Activated T-cell treated with anti-CD3 and anti-CD28 coated beads, Interleukin-2, amount 50 U/mL, for 4 hours (primary cell): ENCODE results near the gene ERBIN. TPM values are rescaled to one million over a fixed set of nuclear protein-coding genes. Genes with fewer than 3 reads are reported as not detected.
"Not testable (repeated sequence)": the region's sequence is repeated elsewhere in the genome, so short reads cannot be mapped to it uniquely, and the experiment has no call there.

Experiments used
- ATAC-seq, 2 donors: fragments of 200-7000 bp; cut with Tn5 transposase; one replicate each; pipeline ENCODE4 v1.10.0; 2021
- DNase-seq: peaks from one replicate; pipeline ENCODE4 v3.0.0-alpha.2; 2020
- H3K27me3 Mint-ChIP-seq: one replicate; pipeline ENCODE4 v1.8.0; 2021; ENCODE audit warnings: low read depth, mixed read lengths
- H3K36me3 Mint-ChIP-seq: one replicate; pipeline ENCODE4 v1.8.0; 2022; ENCODE audit warnings: mixed read lengths; ENCODE audit not compliant: insufficient read depth
- H3K4me1 Mint-ChIP-seq: one replicate; pipeline ENCODE4 v1.8.0; 2021; ENCODE audit warnings: low read depth, mixed read lengths
- H3K4me3 Mint-ChIP-seq: one replicate; pipeline ENCODE4 v1.8.0; 2021; ENCODE audit warnings: mild to moderate bottlenecking, moderate library complexity, mixed read lengths
- H3K9me3 Mint-ChIP-seq: one replicate; pipeline ENCODE4 v1.8.0; 2021; ENCODE audit warnings: mixed read lengths
- total RNA-seq, 3 donors: library from RNA; stranded (reverse); gene quantifications; one replicate each; pipeline ENCODE4 v1.2.1, GENCODE V29; 2021

The ERBIN gene
- total RNA-seq, 3 donors from 2014 or later = 27.6 to 33.3 (median 28.2) TPM

GRCh38 chr5:65967288-65968066 is 41.1 kb downstream of the ERBIN start:
- no peaks in the 10 kb centered on the region for H3K9me3 Mint-ChIP-seq
- no peak overlapping the region for H3K4me3 Mint-ChIP-seq
- DNase-seq = no peak
- peaks cover 3% of the 10 kb centered on the region for H3K36me3 Mint-ChIP-seq
- no peaks in the 10 kb centered on the region for H3K27me3 Mint-ChIP-seq
- H3K4me1 Mint-ChIP-seq = peaks cover 75% of the 10 kb centered on the region
- no peak for ATAC-seq

GRCh38 chr5:65969539-65970393 is 43.4 kb downstream of the ERBIN start:
- H3K36me3 Mint-ChIP-seq = peaks cover 9% of the 10 kb centered on the region

DNA sequence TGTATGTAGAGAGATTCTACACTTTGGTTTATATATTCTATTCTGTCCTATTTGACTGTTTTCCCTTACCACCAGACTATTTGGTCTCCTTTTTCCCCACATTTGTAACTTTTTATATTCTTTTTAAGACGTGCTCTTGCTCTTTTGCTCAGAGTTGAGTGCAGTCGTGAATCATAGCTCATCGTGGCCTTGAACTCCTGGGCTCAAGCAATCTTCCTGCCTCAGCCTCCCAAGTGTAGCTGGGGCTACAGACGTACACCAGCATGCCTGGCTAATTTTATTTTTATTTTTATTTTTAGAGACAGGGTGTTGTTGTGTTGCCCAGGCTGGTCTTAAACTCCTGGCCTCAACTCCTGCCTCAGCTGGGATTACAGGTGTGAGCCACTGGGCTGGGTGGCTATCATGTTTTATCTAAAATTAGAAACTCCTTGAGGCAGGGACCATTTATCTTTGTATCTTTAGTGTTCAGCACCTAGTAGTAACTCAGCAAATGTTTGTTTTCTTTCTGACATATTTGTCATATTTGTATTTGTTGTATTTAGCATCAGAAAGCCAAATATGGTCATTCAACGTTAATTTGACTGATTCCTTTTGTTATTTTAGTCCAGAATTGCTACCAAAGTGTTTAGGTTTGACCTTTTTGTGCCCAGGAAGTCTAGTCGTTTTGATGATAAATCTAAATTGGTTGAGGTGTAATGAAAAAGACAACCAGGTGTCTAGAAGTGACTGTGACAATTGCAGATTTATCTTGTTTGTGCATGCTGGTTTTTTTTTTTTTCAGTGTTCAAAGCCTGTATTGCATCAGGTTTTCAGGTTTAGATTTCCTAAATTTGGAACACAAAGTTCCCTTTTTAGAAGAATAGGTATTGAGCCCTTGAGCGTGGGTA is 44.3 kb downstream of the ERBIN start:
- no peaks in the 10 kb centered on the region for H3K9me3 Mint-ChIP-seq
- peaks cover 11% of the 10 kb centered on the region for H3K36me3 Mint-ChIP-seq
- peak overlapping the region; percentile 60 for H3K4me3 Mint-ChIP-seq
- ATAC-seq (peak in 1 of 2 donors; percentile 32), DNase-seq (no peak)
- no peaks in the 10 kb centered on the region for H3K27me3 Mint-ChIP-seq
- peaks cover 67% of the 10 kb centered on the region for H3K4me1 Mint-ChIP-seq

More at GRCh38 chr5:65969539-65970393, 43.4 kb downstream of the ERBIN start:
- H3K4me3 Mint-ChIP-seq = peak overlapping the region; percentile 60
- H3K9me3 Mint-ChIP-seq = no peaks in the 10 kb centered on the region
- ATAC-seq = peak in 1 of 2 donors; percentile 28
- peaks cover 71% of the 10 kb centered on the region for H3K4me1 Mint-ChIP-seq
- no peaks in the 10 kb centered on the region for H3K27me3 Mint-ChIP-seq
- no peak for DNase-seq

GRCh38 chr5:65971643-65972042 is 45.3 kb downstream of the ERBIN start:
- Mint-ChIP-seq H3K27me3 (no peaks in the 10 kb centered on the region), H3K4me3 (no peak overlapping the region), H3K36me3 (peaks cover 12% of the 10 kb centered on the region), H3K4me1 (peaks cover 61% of the 10 kb centered on the region), H3K9me3 (no peaks in the 10 kb centered on the region)
- ATAC-seq (no peak), DNase-seq (no peak)

DNA sequence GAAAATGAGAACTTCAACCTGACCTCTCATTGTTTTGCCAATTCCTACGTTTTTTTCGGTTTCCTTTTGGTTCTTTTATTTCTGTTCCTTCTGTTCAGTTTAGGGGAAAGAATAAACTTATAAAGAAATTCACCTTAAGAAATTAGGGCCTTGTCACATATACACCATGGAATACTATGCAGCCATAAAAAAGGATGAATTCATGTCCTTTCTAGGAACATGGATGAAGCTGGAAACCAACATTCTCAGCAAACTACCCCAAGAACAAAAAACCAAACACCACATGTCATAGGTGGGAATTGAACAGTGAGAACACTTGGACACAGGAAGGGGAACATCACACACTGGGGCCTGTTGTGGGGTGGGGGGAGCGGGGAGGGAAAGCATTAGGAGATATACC is 46.5 kb downstream of the ERBIN start:
- not testable (repeated sequence) for ATAC-seq

DNA sequence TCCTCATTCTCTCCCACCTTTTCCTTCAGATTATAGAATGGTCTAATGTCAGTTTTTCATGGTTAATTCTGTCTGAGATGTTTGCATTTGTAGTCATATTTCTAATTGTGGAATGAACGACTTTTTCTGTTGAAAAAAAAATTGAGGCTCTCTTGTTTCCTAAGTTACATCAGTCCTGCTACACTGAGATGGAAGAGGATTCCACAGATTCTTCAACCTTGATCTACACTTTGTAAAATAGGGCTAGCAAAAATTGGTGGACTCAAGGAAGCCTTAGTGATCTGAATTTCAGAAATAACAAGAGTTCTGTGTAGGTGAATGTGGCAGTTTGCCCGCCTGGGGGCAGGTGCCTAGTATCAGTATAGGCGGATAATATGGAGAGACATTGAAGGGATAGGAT is 51.9 kb downstream of the ERBIN start:
- H3K9me3 Mint-ChIP-seq = no peaks in the 10 kb centered on the region
- no peak for DNase-seq
- no peaks in the 10 kb centered on the region for H3K27me3 Mint-ChIP-seq
- no peak overlapping the region for H3K4me3 Mint-ChIP-seq
- no peak for ATAC-seq
- H3K36me3 Mint-ChIP-seq = peaks cover 26% of the 10 kb centered on the region
- H3K4me1 Mint-ChIP-seq = peaks cover 51% of the 10 kb centered on the region

More for the DNA sequence above, 46.5 kb downstream of the ERBIN start:
- not testable (repeated sequence) for H3K27me3 Mint-ChIP-seq, H3K9me3 Mint-ChIP-seq, DNase-seq, H3K4me3 Mint-ChIP-seq
- peaks cover 53% of the 10 kb centered on the region for H3K4me1 Mint-ChIP-seq
- peaks cover 14% of the 10 kb centered on the region for H3K36me3 Mint-ChIP-seq

- ATAC-seq = peak; percentile 23 to 46
- Mint-ChIP-seq H3K27me3 (no peaks in the 10 kb centered on the region), H3K4me3 (no peak overlapping the region), H3K9me3 (no peaks in the 10 kb centered on the region), H3K36me3 (peaks cover 20% of the 10 kb centered on the region), H3K4me1 (peaks cover 65% of the 10 kb centered on the region)
- no peak for DNase-seq
These were observed 55.2 kb downstream of the ERBIN start for GRCh38 chr5:65981548-65981947.

GRCh38 chr5:65981969-65982619 is 55.7 kb downstream of the ERBIN start:
- no peak for ATAC-seq
- Mint-ChIP-seq H3K9me3 (no peaks in the 10 kb centered on the region), H3K27me3 (no peaks in the 10 kb centered on the region), H3K4me1 (peaks cover 68% of the 10 kb centered on the region), H3K36me3 (peaks cover 20% of the 10 kb centered on the region), H3K4me3 (no peak overlapping the region)
- no peak for DNase-seq

DNA sequence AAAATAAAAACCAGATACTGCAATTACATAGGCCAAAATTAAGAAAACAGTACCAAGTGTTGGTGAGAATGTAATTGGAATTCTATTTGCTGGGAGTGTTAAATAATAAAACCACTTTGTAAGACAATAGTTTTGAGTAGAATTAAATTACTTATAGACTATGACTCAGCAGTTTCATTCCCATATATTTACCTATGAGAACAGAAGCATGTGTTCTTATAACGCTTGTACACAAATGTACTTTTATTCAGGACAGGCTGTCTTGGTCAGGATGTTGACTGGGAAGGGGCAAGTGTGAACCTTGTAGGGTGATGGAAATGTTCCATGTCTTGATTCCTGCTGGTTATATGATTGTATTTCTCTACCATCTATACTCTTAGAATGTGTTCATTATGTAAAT is 56.3 kb downstream of the ERBIN start:
- DNase-seq (no peak), ATAC-seq (no peak)
- Mint-ChIP-seq H3K4me3 (no peak overlapping the region), H3K9me3 (no peaks in the 10 kb centered on the region), H3K27me3 (no peaks in the 10 kb centered on the region), H3K4me1 (peaks cover 68% of the 10 kb centered on the region), H3K36me3 (peaks cover 20% of the 10 kb centered on the region)

DNA sequence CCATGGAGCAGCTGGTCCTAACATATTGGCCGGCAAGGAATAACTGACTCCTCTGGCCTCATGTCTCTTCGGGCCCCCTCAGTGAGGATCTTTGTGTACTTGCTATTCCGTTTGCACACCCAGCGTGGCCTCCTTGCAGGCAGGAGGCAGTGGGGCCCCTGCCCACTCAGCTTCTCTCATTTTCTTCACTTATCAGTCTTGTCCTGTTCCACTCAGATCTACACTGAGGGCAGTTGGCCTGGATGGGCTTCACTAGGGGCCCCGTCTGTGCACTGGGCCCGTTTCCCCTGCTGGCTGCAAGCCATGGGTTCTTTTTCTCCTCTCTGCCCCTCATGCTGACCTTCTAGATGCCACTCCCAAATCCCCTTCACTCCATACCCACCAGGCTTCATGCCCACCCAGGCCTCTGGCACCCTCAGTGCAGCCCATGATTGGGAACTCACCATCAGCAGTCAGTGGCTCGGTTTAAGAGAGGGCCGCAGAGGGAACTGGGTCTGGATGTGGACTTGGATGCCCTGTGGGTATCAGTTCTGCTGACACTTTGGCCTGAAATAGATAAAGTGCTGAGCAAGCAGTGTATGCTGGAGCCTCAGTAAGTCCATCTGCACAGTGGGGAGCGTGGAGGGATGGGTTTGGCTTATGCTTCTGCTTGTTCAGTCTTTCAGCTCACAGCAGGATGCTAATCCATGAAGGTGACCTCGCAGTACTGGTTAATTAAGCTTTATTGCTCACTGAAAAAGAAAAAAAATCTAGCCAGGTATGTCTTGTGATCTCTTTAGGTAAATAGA is 57.9 kb downstream of the ERBIN start:
- Mint-ChIP-seq H3K9me3 (no peaks in the 10 kb centered on the region), H3K4me3 (no peak overlapping the region), H3K4me1 (peaks cover 59% of the 10 kb centered on the region), H3K36me3 (peaks cover 15% of the 10 kb centered on the region), H3K27me3 (no peaks in the 10 kb centered on the region)
- ATAC-seq (no peak), DNase-seq (no peak)

DNA sequence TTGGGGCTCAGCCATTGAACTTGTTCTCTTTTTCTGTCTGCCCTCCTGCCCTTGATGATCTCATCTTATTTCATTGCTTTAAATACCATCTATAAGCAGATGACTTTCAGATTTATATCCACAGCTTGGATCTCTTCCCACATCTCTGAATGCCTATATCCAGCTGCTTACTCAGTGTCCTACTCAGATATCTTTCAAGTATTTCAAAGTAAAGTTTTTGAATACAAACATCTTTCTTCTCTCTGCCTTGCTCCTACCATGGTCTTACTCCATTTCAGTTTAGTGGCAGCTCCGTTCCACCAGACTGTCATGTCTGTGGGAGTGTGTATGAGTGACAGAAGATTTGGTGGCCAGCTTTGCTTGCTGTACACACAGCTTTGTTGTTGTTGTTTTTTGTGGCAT is 59.7 kb downstream of the ERBIN start:
- no peak overlapping the region for H3K4me3 Mint-ChIP-seq
- DNase-seq = no peak
- H3K36me3 Mint-ChIP-seq = peaks cover 9% of the 10 kb centered on the region
- no peaks in the 10 kb centered on the region for H3K9me3 Mint-ChIP-seq
- H3K4me1 Mint-ChIP-seq = peaks cover 55% of the 10 kb centered on the region
- ATAC-seq = no peak
- H3K27me3 Mint-ChIP-seq = no peaks in the 10 kb centered on the region

DNA sequence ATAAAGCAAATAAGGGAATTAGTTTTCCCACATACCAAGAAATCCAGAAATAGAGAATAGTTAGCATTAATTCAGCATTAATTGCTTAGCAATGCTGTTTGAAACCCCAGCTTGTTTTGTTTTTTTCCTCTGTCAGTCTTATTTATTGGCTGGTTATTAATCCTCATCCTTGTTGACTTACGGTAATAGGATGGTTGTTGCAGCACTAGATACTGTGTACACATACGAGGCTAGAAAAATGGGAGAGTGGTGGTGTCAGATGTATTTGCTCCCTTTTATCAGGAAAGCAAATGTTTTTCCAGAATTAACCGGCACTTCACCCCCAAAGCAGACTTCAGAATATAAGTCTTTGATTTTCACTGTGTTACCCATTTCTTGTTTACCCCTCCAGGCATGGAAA is 60.4 kb downstream of the ERBIN start:
- no peaks in the 10 kb centered on the region for H3K9me3 Mint-ChIP-seq
- peaks cover 9% of the 10 kb centered on the region for H3K36me3 Mint-ChIP-seq
- DNase-seq = no peak
- peaks cover 49% of the 10 kb centered on the region for H3K4me1 Mint-ChIP-seq
- H3K27me3 Mint-ChIP-seq = no peaks in the 10 kb centered on the region
- no peak overlapping the region for H3K4me3 Mint-ChIP-seq
- ATAC-seq = no peak

GRCh38 chr5:65987982-65988381 is 61.6 kb downstream of the ERBIN start:
- Mint-ChIP-seq H3K36me3 (peaks cover 15% of the 10 kb centered on the region), H3K27me3 (no peaks in the 10 kb centered on the region), H3K4me1 (peaks cover 39% of the 10 kb centered on the region), H3K4me3 (no peak overlapping the region), H3K9me3 (no peaks in the 10 kb centered on the region)
- ATAC-seq (no peak), DNase-seq (no peak)
